Fibroblast of villous mesenchyme (primary cell): ENCODE data around the gene KRT78. TPM values are rescaled to one million over a fixed set of nuclear protein-coding genes. Genes with fewer than 3 reads are reported as not detected.

Experiments used
- DNase-seq: peaks from one replicate; pipeline ENCODE4 v3.0.0-alpha.2; 2010; ENCODE audit warnings: low read depth
- H3K4me3 ChIP-seq: 2 replicates; pipeline ENCODE4 v1.5.1; 2011; ENCODE audit warnings: low read depth, mild to moderate bottlenecking, low read length
- CTCF ChIP-seq: IDR thresholded peaks from 2 replicates; pipeline ENCODE4 v1.5.1; 2012; ENCODE audit warnings: low read depth, mild to moderate bottlenecking, low read length; ENCODE audit not compliant: insufficient read depth
- total RNA-seq: library from RNA; depleted of rRNA; stranded (reverse); fragments of >200 nt; gene quantifications from 2 replicates; pipeline ENCODE4 v1.2.3, GENCODE V29; 2012

KRT78 gene
- total RNA-seq, 1 donor: not detected

DNA sequence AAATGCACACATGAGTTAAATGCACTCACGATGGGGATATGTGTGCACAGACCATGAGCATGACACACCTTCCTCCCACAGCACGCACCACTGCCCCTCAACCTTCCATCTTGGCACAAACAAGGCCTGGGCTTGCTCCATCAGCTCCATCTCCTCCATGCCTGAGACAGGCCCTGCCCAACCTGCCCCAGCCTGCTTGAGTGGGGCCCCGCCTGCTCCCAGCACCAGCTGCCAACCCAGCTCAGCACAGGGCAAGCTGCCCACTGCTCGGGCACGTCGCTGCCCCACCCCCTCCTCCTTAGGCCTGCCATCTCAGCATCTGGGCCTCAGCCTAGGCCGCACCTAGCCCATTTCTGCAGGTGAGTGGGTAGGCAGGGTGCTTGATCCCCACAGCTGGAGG lies 27.6 kb upstream of the KRT78 start:
- DNase-seq: no peak
- no peak for TF ChIP-seq CTCF
- no peak overlapping the region for H3K4me3 ChIP-seq

DNA sequence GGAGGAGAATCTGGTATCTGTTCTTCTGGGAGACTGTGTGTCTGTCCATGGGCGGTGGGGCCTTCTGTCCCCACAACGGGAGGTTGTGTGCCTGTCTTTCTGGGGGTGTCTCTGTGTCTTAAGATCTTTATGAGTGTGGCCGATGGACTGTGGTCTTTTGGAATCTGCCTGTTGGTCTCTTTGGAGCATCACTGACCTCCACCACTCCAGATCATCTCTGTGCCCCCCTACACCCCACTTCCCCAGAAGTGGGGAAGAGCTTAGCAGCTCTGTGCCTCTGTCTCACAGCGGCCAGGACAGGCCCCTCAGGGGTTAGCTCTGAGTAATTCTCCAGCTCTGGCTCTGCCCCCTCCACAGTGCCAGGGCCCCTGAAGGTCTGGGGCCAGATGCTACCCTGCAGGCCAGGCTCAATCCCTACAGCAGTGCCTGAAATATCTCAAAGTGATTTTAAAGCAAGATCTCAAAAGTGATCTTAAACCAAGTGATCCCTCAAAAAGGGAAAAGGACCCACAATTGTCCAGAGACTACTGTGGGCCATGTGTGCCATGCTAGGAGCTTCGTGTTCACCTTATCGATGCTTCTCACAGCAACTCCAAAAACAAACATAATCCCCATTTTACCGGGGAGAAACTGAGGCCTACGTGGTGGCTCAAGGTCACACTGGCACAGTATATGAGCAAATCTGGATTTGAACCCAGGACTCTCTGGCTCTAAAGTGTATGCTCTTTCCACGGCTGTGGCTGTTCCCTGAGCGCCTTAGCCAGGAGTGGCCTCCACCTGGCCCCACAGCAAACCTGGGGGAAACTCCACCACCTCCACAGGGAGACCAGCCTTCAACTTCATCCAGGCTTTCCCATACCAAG lies 26.0 kb upstream of the KRT78 start:
- DNase-seq: no peak
- no peak for TF ChIP-seq CTCF
- peak overlapping the region; percentile 38 for H3K4me3 ChIP-seq

DNA sequence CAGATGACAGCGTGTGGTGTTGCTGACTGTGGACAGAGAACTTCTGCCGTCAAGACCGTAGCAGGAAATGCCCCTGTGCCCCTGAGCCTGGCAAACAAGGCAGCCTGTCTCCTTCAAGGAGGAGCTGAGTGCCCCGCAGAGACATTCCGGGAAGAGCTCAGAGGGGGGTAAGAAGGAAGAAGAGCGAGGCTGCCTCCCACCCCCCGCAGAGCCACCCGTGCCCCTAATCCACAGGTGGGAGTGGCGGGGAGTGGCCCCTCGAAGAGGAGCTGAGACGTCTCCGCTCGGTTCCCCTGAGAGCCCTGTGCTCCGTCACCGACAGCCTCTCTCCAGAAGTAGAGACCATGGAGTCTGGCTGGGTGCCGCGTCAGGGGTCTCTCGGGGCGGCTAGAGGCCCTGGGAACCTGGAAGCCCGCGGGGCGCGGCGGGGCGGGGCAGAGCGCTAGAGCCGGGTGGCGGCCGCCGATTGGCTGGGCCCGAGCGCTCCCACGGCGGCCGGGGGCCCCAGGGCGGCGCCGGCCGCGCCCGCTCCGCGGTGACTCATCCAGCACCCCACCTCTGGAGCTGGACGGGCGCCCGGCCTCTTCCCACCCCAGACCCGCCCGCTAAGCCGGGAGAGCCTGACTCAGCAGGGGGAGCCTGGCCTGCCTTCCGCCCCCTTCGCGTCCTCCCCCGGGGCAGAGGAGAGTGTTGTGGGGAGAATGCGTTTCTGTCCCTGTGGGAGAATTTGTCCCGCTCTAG lies 25.2 kb upstream of the KRT78 start:
- peak overlapping the region; percentile 59 for H3K4me3 ChIP-seq
- DNase-seq: peak; percentile 96
- TF ChIP-seq CTCF: no peak

GRCh38 chr12:52873513-52873831 lies 24.7 kb upstream of the KRT78 start:
- peak overlapping the region; percentile 59 for H3K4me3 ChIP-seq
- no peak for DNase-seq
- TF ChIP-seq CTCF: no peak

- no peak overlapping the region for H3K4me3 ChIP-seq
- no peak for TF ChIP-seq CTCF
- DNase-seq: no peak
Measured at GRCh38 chr12:52872644-52873389, 24.0 kb upstream of the KRT78 start.

GRCh38 chr12:52871291-52872039 lies 22.7 kb upstream of the KRT78 start:
- H3K4me3 ChIP-seq: no peak overlapping the region
- peak; percentile 92 for DNase-seq
- no peak for TF ChIP-seq CTCF
